ENCODE data around the gene WDR62. TPM values are rescaled to one million over a fixed set of nuclear protein-coding genes. Genes with fewer than 3 reads are reported as not detected.
A peak's percentile ranks its signal among the peaks of the same experiment; 100 is the strongest.

Gene WDR62
- total RNA-seq, 4 donors from 2014 or later = 0.78 to 1.8 (median 0.84) TPM

DNA sequence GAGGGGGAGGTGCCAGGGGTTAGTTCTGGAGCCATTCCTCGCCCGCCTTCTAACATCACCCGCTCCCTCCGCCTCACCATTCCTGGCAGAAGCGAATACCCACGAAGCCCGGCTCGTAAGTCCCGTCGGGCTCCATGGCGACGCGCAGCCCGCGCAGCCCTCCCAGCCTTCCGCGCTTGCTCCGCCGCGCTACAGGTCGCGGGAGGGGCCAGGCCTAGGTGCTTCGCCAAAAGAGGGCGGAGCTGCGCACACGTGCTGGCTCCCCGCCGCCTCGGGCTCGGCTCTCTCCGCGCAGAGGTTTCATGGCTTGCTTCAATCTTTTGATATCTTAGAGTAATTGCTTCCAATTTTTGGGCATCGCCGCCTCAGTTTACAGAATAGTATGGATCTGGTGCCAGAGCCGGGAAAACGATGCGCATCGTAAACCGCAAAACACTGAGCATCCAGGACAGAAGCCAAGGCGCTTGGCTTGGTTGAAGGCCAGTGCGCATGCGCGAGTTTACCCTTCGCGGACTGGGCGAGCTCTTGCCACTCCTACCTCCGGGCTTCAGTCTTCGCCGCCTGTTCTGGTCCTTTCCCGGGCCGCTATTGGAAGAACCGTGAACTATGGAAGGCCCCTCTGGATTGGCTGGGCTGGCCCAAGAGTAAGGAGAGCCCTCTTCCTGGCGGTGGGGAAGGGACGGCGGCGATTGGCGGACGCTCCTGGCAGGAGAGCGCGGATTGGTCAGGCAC, 60.2 kb downstream of the WDR62 start, which contains the start of gene POLR2I:
TSS of gene POLR2I (minus strand) at position 155 of the 732 bp plus-strand sequence. CDS start at position 136, 19 bp downstream.
- TF ChIP-seq POLR2A (IDR thresholded peaks at IDR 0.05) = peak in 1 of 2 donors; percentile 71
- TF ChIP-seq, protein P1, sequence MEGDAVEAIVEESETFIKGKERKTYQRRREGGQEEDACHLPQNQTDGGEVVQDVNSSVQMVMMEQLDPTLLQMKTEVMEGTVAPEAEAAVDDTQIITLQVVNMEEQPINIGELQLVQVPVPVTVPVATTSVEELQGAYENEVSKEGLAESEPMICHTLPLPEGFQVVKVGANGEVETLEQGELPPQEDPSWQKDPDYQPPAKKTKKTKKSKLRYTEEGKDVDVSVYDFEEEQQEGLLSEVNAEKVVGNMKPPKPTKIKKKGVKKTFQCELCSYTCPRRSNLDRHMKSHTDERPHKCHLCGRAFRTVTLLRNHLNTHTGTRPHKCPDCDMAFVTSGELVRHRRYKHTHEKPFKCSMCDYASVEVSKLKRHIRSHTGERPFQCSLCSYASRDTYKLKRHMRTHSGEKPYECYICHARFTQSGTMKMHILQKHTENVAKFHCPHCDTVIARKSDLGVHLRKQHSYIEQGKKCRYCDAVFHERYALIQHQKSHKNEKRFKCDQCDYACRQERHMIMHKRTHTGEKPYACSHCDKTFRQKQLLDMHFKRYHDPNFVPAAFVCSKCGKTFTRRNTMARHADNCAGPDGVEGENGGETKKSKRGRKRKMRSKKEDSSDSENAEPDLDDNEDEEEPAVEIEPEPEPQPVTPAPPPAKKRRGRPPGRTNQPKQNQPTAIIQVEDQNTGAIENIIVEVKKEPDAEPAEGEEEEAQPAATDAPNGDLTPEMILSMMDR (IDR thresholded peaks at IDR 0.05) = no peak

DNA sequence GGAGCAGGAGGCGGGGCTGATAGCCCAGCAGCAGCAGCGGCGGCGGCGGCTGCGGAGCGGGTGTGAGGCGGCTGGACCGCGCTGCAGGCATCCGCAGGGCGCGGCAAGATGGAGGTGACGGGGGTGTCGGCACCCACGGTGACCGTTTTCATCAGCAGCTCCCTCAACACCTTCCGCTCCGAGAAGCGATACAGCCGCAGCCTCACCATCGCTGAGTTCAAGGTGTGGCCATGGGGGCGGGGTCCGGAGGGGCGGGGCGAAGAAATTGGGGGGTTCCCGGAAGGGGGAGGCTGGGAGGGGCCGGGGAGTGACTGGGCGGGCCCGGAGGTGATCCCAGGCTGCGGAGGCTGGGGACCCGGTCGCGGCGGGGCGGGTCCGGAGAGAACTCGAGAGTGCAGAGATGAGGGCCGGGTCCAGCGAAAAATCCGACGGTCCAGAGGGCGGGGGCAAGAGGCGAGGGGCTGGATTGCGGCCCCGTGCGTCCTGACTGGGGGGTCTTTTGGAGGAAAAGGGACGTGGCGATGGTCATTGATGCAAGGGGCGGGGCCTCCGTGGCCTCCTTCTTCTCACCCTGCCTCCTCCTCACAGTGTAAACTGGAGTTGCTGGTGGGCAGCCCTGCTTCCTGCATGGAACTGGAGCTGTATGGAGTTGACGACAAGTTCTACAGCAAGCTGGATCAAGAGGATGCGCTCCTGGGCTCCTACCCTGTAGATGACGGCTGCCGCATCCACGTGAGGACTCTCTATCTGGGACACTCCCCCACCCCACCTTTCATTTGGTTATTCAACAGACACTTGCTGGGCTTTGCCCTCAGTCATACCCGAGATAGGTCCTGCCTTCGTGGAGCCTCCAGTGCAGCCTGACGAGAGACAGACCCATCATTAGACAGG, 61.0 kb downstream of the WDR62 start, which contains the start of gene TBCB:
TSS of gene TBCB (plus strand) at position 16 of the 891 bp plus-strand sequence. CDS start at position 109, 93 bp downstream.
- TF ChIP-seq, protein P1 (IDR thresholded peaks at IDR 0.05) = no peak
- peak in 1 of 2 donors; percentile 56 for TF ChIP-seq POLR2A (IDR thresholded peaks at IDR 0.05)
- intact Hi-C loops (cut with DNase I) = no loop called here
- WGBS, 2 donors = 7 to 8% methylated on average over 34 to 44 of the region's 59 CpGs
- H3K36me3 ChIP-seq = peaks cover 12 to 19% of the 10 kb centered on the region in 2 donors
- no peaks in the 10 kb centered on the region for H3K27me3 ChIP-seq
- peak within 1 kb of the TSS; percentile 24 to 84 (median 68) for H3K27ac ChIP-seq
- H3K4me1 ChIP-seq = peaks cover 15 to 16% of the 10 kb centered on the region in 2 donors
- H3K9me3 ChIP-seq = no peaks in the 10 kb centered on the region
- peak within 1 kb of the TSS; percentile 13 to 87 (median 60) for H3K4me3 ChIP-seq (replicated peaks in 1 of 3)
- DNase-seq = peak; percentile 78 to 80

More for the DNA sequence above, 60.2 kb downstream of the WDR62 start, which contains the start of gene POLR2I:
- peak within 1 kb of the TSS; percentile 24 to 84 (median 68) for H3K27ac ChIP-seq
- H3K36me3 ChIP-seq = peaks cover 12 to 23% of the 10 kb centered on the region in 2 donors
- H3K9me3 ChIP-seq = no peaks in the 10 kb centered on the region
- peak within 1 kb of the TSS; percentile 13 to 87 (median 60) for H3K4me3 ChIP-seq (replicated peaks in 1 of 3)
- peak; percentile 99 for DNase-seq
- H3K4me1 ChIP-seq = peaks cover 15 to 16% of the 10 kb centered on the region in 2 donors
- intact Hi-C loops (cut with DNase I) = loop anchor here (5.0 kb wide), 1 partner anchor 58 kb away; no protein-coding TSS in a partner anchor
- 0 to 1% methylated on average over 32 to 34 of the region's 60 CpGs for WGBS, 2 donors
- H3K27me3 ChIP-seq = no peaks in the 10 kb centered on the region

DNA sequence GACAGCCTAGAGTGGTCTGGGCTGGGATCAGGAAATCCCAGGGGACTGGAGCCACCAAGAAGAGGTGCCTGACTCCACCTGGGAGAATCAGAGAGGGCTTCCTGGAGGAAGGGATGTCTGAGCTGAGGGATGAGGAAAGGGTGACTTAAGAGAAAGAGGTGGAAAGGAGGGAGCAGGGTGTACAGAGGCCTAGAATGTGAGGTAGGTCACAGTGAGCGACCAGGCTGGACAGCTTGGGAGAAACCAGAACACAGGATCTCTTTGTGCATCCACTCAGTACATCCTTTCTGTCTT, 61.6 kb downstream of the WDR62 start:
- no peak for DNase-seq
- peaks cover 12 to 18% of the 10 kb centered on the region in 2 donors for H3K36me3 ChIP-seq
- H3K27me3 ChIP-seq = no peaks in the 10 kb centered on the region
- no peaks in the 10 kb centered on the region for H3K9me3 ChIP-seq
- peak overlapping the region in 1 of 3 donors; percentile 47 for H3K4me3 ChIP-seq (replicated peaks in 1 of 3)
- WGBS, 2 donors = 90 to 93% methylated on average over 1 of the region's 1 CpG
- intact Hi-C loops (cut with DNase I) = no loop called here
- H3K4me1 ChIP-seq = peaks cover 15 to 16% of the 10 kb centered on the region in 2 donors
- H3K27ac ChIP-seq = no peak overlapping the region
- no peak for TF ChIP-seq POLR2A (IDR thresholded peaks at IDR 0.05)
- TF ChIP-seq, protein P1 (IDR thresholded peaks at IDR 0.05) = no peak

DNA sequence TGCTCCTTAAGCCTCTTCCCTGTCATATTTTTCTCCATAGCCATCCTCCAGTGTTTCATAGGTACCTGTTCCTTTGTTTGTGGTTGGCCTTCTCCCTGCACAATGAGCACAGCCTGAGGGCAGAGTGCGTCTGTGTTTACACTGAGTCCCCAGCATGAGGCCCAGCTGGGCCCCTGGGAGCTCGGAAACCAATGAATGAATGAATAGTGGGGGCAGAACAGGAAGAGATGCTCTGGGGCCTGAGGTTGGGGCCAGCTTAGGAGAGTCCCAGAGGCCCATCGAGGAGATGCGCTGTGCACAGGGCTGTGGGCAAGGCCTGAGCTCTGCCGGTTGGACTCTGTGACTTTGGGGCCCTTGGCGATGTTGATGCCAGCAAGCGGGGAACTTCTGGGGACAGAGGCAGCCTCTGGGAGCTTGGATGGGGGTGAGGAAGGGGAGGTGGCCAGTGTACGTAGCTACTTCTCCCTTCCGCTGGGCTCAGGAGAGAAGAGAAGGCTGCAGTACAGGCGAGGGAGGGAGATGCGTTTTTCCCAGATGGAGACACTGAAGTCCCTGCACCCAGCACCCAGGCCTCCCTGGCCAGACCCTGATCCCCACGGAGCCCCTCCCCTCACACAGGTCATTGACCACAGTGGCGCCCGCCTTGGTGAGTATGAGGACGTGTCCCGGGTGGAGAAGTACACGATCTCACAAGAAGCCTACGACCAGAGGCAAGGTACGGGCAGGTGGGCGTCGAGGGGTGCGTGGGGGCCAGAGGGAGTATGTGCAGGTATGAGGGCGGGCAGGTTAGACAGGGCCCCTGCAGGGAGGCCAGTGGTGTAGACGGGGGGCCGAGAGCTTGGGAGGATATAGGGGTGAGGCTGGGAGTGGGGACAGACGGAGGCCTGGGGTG, 65.6 kb downstream of the WDR62 start:
- no peak for DNase-seq
- Histone ChIP-seq H3K4me1 (peaks cover 7 to 8% of the 10 kb centered on the region in 2 donors), H3K4me3 (replicated peaks in 1 of 3) (no peak overlapping the region), H3K27ac (no peak overlapping the region), H3K27me3 (no peaks in the 10 kb centered on the region), H3K9me3 (no peaks in the 10 kb centered on the region), H3K36me3 (peaks cover 1 to 20% of the 10 kb centered on the region in 2 donors)
- intact Hi-C loops (cut with DNase I) = no loop called here
- no peak for TF ChIP-seq POLR2A (IDR thresholded peaks at IDR 0.05)
- TF ChIP-seq, protein P1 (IDR thresholded peaks at IDR 0.05) = no peak
- 91% methylated on average over 25 to 26 of the region's 26 CpGs for WGBS, 2 donors
